ENCODE results near the gene FCRLA. TPM values are rescaled to one million over a fixed set of nuclear protein-coding genes. Genes with fewer than 3 reads are reported as not detected.

The FCRLA gene
- total and polyA plus RNA-seq, 2 donors (not counting 3 experiments of a cell fraction or from before 2014, with no cell fraction given), result not detected

GRCh38 chr1:161740921-161741320, 33.9 kb downstream of the FCRLA start:
- TF ChIP-seq FOS (IDR thresholded peaks at IDR 0.05; ENCODE audit: borderline replicate concordance, insufficient read depth, low read length) (no peak), GATA2 (IDR thresholded peaks at IDR 0.05; ENCODE audit: insufficient read depth, insufficient read length, low read depth, low read length) (no peak), POLR2AphosphoS5 (IDR thresholded peaks at IDR 0.05; ENCODE audit: insufficient read depth, low read depth, low read length) (no peak), MAX (IDR thresholded peaks at IDR 0.05; ENCODE audit: insufficient read depth, insufficient read length) (no peak), MYC (IDR thresholded peaks at IDR 0.05; ENCODE audit: low read depth, low read length) (no peak), JUN (IDR thresholded peaks at IDR 0.05; ENCODE audit: borderline replicate concordance, insufficient read depth, insufficient read length, low read depth) (no peak), EZH2 (IDR thresholded peaks at IDR 0.05; ENCODE audit: borderline replicate concordance, low read depth, low read length, severe bottlenecking) (no peak), CTCF (IDR thresholded peaks at IDR 0.05; ENCODE audit: extremely low read depth in 1 of 2, insufficient read depth in 1 of 2, low read depth in 1 of 2, low read length in 2 of 2) (no peak), POLR2A (IDR thresholded peaks at IDR 0.05; ENCODE audit: low read depth, low read length) (no peak)
- H3K4me3 ChIP-seq (replicated peaks in 1 of 3; ENCODE audit: insufficient read depth in 1 of 3, low read depth in 1 of 3, low read length in 3 of 3), result no peak overlapping the region
- POLR2A ChIA-PET, result no interaction called here
- H2AFZ ChIP-seq (ENCODE audit: low read depth, low read length), result no peak overlapping the region
- intact Hi-C loops (cut with micrococcal nuclease) (loop anchor here (1.0 to 10.0 kb wide), 3 partner anchors 94 to 254 kb away; no protein-coding TSS in a partner anchor), dilution Hi-C loops (cut with MboI; ENCODE audit: extremely low pct_ligation_motif_present, low sequenced_read_pairs) (no loop called here)
- no peak overlapping the region for H3K4me2 ChIP-seq (ENCODE audit: insufficient read depth, low read length)
- no TSS peak for BruUV-seq (replicated peaks)
- H3K9ac ChIP-seq (replicated peaks; ENCODE audit: extremely low read depth, insufficient read depth, low read length), result no peak overlapping the region
- H3K9me3 ChIP-seq (replicated peaks; ENCODE audit: control insufficient read depth, insufficient read depth, low read length), result no peaks in the 10 kb centered on the region
- no peaks in the 10 kb centered on the region for H3K9me1 ChIP-seq (replicated peaks; ENCODE audit: control insufficient read depth, extremely low read depth, insufficient read depth, low read length)
- H3K27ac ChIP-seq (ENCODE audit: insufficient read depth, low read depth, low read length), result no peak overlapping the region
- CTCF ChIA-PET, result interaction anchor here (0.7 to 7.5 kb wide), 16 partner anchors 8 to 296 kb away, joined by 3 to 102 read pairs (median 11); partner anchors contain the start of gene DUSP12
- no peaks in the 10 kb centered on the region for H3K79me2 ChIP-seq (ENCODE audit: control insufficient read depth, insufficient read depth, low read length)
- H3K36me3 ChIP-seq (ENCODE audit: control insufficient read depth in 2 of 2, extremely low read depth in 1 of 2, insufficient read depth in 2 of 2, low read length in 2 of 2), result no peaks in the 10 kb centered on the region
- H3K27me3 ChIP-seq (ENCODE audit: control insufficient read depth in 2 of 2, insufficient read depth in 2 of 2, low read length in 2 of 2), result no peaks in the 10 kb centered on the region
- DNase-seq (ENCODE audit: low read depth, low spot score) (no peak), FAIRE-seq (no peak)
- H4K20me1 ChIP-seq (replicated peaks; ENCODE audit: control insufficient read depth, extremely low read depth, insufficient read depth, low read length), result no peaks in the 10 kb centered on the region
- peaks cover 3% of the 10 kb centered on the region for H3K4me1 ChIP-seq (ENCODE audit: control insufficient read depth, extremely low read depth, insufficient read depth, low read length)

Measured in endothelial cell of umbilical vein (primary cell).